ENCODE results near the gene KDM4B.

The KDM4B gene

DNA sequence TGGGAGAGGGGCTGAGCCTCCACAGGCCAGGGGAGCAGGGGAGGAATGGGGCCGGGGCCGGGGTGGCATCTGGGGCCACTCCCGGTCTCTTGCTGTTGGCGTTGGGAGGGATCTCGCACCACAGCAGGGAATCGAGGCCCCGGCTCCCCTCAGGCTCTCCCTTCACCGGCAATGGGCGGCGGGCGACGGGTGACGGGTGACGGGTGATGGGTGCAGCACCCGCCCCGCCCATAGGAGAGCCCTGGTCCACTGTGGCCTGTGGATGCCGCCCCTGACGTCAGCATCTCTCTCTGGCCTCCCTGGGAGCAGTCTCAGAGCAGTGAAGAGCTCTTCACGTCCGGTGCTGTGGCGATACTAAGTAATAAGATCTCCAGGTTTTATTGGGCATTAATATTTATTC lies 133.6 kb downstream of the KDM4B start:
- no peak for DNase-seq (ENCODE audit: insufficient read length)
- no peak for TF ChIP-seq POLR2A (IDR thresholded peaks at IDR 0.05; ENCODE audit: low read depth, low read length)
- TF ChIP-seq TAF1 (IDR thresholded peaks at IDR 0.05; ENCODE audit: borderline replicate concordance, low read depth, low read length), result no peak
- no peak for TF ChIP-seq POLR2AphosphoS5 (IDR thresholded peaks at IDR 0.05; ENCODE audit: low read depth, low read length)
- FAIRE-seq, result no peak

DNA sequence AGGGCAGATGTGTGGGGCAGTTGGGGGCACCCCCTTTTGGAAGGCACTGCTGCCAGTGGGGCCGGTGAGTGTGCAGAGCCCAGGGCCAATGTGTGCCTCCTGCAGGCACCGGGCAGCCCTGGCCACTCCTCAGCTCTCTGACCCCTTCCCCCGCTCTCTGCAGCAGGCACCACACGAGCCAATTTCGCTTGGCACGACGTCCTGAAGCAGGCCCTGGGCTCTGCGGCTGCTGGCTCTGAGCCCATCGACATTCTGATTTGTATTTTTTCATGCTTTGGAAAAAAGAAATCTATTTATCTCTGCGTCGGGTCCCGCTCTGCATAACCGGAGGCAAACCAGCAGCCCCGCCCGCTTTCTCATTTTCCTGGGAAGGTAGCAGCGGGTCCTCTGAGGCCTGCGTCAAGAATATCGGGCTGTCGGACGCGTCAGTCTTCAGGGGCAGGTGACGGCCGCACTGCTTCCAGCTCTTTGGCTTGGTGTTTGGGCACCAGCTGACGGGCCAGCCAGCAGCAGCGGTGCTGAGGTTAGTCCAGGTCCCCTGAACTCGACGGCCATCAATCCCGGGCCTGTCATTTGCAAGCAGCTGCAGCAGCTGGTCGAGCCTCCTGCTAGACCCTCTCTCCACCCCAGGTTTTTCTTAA lies 134.3 kb downstream of the KDM4B start:
- no peak for FAIRE-seq
- TF ChIP-seq POLR2AphosphoS5 (IDR thresholded peaks at IDR 0.05; ENCODE audit: low read depth, low read length) (no peak), POLR2A (IDR thresholded peaks at IDR 0.05; ENCODE audit: low read depth, low read length) (no peak), TAF1 (IDR thresholded peaks at IDR 0.05; ENCODE audit: borderline replicate concordance, low read depth, low read length) (no peak)
- no peak for DNase-seq (ENCODE audit: insufficient read length)

DNA sequence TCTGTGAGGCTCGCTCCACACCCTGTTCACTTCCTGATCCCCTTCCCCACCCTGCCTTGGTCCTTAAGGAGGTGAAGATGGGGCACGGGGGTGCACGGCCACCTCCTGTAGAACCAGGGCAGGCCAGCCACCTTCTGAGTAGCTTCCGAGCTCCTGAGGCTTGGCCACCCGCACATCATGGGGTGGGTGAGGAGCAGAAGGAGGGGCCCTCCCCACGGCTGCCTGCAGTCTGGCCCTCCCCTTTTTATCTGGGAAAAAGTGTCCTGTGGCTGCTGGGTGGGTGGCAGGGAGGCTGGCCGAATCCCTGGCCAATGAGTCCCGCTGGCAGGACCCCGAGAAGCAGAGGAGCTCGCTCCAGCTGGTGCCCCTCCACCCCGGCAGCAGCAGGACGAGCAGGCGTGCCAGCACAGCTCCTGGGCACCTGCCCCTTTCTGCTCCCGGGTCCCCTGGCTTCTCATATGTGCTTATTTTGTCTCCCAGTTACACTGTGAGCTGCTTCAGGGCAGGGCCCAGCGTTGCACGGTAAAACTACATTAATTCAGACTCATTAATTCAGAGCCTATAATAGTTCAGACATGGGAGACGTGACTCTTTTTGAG lies 135.0 kb downstream of the KDM4B start:
- DNase-seq (ENCODE audit: insufficient read length) (no peak), FAIRE-seq (no peak)
- TF ChIP-seq POLR2AphosphoS5 (IDR thresholded peaks at IDR 0.05; ENCODE audit: low read depth, low read length) (no peak), POLR2A (IDR thresholded peaks at IDR 0.05; ENCODE audit: low read depth, low read length) (no peak), TAF1 (IDR thresholded peaks at IDR 0.05; ENCODE audit: borderline replicate concordance, low read depth, low read length) (no peak)

DNA sequence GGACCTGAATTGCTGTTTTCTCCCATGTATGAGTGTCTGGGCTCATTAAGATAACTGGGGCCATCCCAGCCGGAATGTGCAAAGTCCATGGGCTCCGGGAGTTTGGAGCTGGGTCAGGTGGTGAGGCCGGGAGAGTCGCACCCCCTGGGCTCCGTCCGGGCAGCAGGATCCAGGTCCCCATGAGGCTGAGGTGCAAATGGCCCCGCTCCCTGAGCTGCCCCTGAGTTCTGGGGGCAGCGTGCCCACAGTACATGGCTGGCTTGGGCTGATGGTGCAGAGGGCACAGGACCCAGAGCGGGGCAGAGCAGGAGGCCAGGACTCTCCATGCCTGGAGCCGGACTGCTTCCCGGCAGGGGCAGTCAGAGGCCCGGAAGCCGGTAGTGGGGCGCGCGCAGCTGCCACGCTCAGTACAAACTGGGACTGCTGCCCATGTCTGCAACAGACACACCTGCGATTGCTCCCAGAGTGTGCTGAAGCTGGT lies 136.0 kb downstream of the KDM4B start:
- no peak for DNase-seq (ENCODE audit: insufficient read length)
- TF ChIP-seq POLR2AphosphoS5 (IDR thresholded peaks at IDR 0.05; ENCODE audit: low read depth, low read length), result no peak
- no peak for TF ChIP-seq TAF1 (IDR thresholded peaks at IDR 0.05; ENCODE audit: borderline replicate concordance, low read depth, low read length)
- no peak for TF ChIP-seq POLR2A (IDR thresholded peaks at IDR 0.05; ENCODE audit: low read depth, low read length)
- FAIRE-seq, result no peak

DNA sequence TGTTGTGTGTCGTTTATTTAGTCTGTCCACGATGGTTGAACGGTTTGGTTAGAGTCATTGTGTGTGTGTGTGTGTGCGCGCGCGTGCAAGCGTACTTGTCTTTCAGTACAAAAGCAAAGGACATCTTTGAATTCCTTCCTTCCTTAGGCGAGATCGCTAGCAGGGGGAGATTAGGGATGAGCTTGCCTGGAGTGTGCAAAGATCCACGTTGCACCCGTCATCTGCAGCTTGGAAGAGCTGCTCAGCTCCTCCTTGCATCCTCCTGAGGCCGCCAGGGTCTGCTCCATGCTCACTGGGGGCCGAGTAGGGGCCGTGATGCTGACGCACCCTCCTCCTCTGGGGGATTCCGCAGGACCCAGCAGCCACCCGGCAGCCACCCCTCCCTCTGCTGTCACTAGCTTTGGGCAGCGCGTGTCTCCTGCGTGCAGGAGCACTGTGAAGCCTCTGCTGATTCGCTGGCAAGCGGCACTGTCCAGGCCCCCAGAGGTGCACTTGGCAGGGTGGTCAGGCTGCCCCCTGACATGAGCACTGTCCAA lies 137.3 kb downstream of the KDM4B start:
- FAIRE-seq, result no peak
- no peak for DNase-seq (ENCODE audit: insufficient read length)
- TF ChIP-seq POLR2A (IDR thresholded peaks at IDR 0.05; ENCODE audit: low read depth, low read length), result no peak
- TF ChIP-seq TAF1 (IDR thresholded peaks at IDR 0.05; ENCODE audit: borderline replicate concordance, low read depth, low read length), result no peak
- TF ChIP-seq POLR2AphosphoS5 (IDR thresholded peaks at IDR 0.05; ENCODE audit: low read depth, low read length), result no peak

DNA sequence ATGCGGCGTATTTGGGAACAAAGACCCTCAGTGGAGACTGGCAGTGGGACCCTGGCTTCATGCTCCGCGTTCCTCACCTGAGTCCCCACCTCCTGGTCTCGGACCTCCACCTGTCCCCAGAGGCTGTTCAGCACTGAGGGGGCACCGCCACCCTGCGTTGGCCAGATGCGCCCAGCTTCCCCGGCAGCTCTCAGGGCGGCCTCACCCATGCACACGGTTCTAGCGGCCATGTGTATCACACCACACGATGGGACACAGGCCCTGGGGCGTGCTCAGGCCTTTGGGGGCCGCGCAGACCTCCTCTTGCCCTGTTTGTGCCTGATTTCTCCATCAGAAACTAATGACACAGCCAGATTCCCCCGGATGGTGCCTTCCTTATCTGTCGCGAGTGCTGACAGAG lies 138.1 kb downstream of the KDM4B start:
- DNase-seq (ENCODE audit: insufficient read length) (no peak), FAIRE-seq (no peak)
- TF ChIP-seq POLR2A (IDR thresholded peaks at IDR 0.05; ENCODE audit: low read depth, low read length), result no peak
- no peak for TF ChIP-seq POLR2AphosphoS5 (IDR thresholded peaks at IDR 0.05; ENCODE audit: low read depth, low read length)
- TF ChIP-seq TAF1 (IDR thresholded peaks at IDR 0.05; ENCODE audit: borderline replicate concordance, low read depth, low read length), result no peak

DNA sequence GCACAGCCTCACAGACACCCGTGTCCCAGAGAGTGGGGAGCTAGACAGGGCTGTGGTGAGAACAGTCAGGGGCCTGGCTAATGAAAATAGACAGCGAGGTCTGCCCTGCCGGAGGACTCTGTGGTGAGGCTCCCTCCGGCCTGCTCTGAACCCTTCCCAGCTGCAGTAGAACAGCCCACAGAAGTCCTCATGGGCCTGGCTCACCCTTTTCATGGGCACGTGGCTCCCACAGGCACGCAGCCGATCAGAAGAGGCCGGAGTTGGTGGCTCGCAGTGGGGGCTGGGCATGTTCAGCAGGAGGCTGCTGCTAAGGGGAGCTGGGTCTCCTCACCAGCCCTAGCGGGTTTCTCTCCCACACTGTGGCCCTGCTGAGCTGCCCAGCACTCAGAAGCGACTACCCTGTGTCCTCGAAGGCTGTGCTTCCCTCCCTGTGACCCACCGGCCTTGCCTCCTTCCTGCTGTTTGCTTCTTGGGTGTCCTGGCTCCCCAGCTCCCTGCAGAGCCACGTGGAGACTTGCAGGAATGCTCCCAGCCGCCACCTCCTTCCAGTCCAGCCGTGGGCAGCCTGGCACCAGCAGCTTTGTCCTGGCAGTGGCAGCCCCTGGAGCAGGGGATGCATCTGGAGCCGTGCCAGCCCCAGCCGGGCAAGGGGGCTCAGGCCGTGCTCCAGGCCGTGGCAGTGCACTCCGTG lies 138.7 kb downstream of the KDM4B start:
- DNase-seq (ENCODE audit: insufficient read length) (no peak), FAIRE-seq (no peak)
- TF ChIP-seq POLR2AphosphoS5 (IDR thresholded peaks at IDR 0.05; ENCODE audit: low read depth, low read length), result no peak
- TF ChIP-seq POLR2A (IDR thresholded peaks at IDR 0.05; ENCODE audit: low read depth, low read length), result no peak
- TF ChIP-seq TAF1 (IDR thresholded peaks at IDR 0.05; ENCODE audit: borderline replicate concordance, low read depth, low read length), result no peak

DNA sequence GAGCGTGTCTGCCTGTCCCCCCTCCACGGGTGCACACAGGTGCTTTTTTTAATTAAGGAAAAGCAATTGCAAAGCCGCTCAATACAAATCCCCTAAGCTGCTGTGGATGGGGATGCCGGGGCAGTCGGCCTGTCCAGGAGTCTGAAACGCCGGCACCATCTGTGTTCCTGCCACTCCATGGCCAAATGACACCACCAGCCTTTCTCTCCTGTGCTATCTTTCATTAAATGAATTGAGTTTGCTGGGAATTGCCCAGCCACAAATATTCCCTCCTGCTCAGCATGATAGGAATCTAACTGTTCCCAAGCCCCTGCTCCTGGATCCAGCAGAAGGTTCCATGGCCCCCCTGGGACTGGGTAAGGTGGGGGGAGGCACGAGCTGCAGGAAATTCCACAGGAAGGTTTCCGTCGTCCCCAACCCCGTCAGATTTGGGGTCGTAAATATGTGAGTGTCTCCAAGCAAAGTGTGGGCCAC lies 139.2 kb downstream of the KDM4B start:
- TF ChIP-seq POLR2AphosphoS5 (IDR thresholded peaks at IDR 0.05; ENCODE audit: low read depth, low read length) (no peak), TAF1 (IDR thresholded peaks at IDR 0.05; ENCODE audit: borderline replicate concordance, low read depth, low read length) (no peak), POLR2A (IDR thresholded peaks at IDR 0.05; ENCODE audit: low read depth, low read length) (no peak)
- no peak for DNase-seq (ENCODE audit: insufficient read length)
- no peak for FAIRE-seq

DNA sequence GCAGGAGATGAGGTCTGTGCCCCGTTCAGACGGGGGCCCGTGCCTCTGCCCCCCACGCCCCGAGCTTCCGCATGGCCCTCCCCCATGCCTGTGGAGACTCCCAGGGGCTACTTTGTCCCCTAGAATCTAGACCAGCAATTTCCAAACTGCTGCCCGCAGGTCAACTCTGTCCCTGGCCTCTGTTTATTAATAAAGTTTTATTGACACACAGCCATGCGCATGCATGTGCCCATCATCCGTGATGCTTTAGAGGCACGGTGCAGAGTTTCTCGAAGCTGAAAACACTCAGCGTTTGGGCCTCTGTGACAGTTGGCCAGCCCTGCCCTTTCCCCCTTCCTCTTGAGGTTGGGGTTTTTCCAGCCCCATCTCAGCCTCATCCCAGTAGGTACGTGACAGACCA lies 140.0 kb downstream of the KDM4B start:
- DNase-seq (ENCODE audit: insufficient read length) (no peak), FAIRE-seq (no peak)
- no peak for TF ChIP-seq POLR2AphosphoS5 (IDR thresholded peaks at IDR 0.05; ENCODE audit: low read depth, low read length)
- no peak for TF ChIP-seq POLR2A (IDR thresholded peaks at IDR 0.05; ENCODE audit: low read depth, low read length)
- TF ChIP-seq TAF1 (IDR thresholded peaks at IDR 0.05; ENCODE audit: borderline replicate concordance, low read depth, low read length), result no peak

DNA sequence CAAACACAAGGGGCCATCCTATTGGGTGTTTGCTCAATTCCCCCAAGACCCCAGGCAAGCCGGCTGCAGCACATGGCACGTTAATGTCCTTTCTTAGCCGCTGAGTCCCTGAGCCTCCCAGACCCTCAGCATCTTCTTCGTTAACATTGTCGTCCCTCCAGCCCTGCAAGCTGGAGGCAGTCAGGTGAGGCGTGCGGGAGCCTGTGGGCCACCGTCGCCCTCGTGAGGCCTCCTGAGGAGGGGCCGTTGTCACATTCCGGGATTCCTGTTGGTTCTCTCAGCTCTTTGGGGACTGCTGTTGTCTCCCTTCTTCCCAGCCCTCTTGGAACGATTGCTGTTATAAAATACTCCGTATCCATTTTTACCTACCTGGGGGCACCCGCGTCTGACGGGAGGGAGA lies 140.6 kb downstream of the KDM4B start:
- FAIRE-seq, result no peak
- TF ChIP-seq POLR2A (IDR thresholded peaks at IDR 0.05; ENCODE audit: low read depth, low read length), result no peak
- no peak for DNase-seq (ENCODE audit: insufficient read length)

DNA sequence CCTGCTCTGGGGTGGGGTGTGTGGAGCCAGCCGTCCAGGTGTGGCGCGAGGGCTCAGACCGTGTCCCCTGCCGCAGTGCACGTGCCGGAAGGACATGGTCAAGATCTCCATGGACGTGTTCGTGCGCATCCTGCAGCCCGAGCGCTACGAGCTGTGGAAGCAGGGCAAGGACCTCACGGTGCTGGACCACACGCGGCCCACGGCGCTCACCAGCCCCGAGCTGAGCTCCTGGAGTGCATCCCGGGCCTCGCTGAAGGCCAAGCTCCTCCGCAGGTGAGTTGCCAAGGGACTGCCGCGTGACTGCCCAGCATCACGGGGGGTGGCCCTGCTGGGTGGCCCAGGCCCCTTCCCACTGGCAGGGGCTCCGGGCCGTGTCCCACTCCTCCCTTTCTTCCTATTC lies 141.6 kb downstream of the KDM4B start:
- DNase-seq (ENCODE audit: insufficient read length), result no peak
- TF ChIP-seq POLR2AphosphoS5 (IDR thresholded peaks at IDR 0.05; ENCODE audit: low read depth, low read length) (no peak), TAF1 (IDR thresholded peaks at IDR 0.05; ENCODE audit: borderline replicate concordance, low read depth, low read length) (no peak)
- FAIRE-seq, result no peak

DNA sequence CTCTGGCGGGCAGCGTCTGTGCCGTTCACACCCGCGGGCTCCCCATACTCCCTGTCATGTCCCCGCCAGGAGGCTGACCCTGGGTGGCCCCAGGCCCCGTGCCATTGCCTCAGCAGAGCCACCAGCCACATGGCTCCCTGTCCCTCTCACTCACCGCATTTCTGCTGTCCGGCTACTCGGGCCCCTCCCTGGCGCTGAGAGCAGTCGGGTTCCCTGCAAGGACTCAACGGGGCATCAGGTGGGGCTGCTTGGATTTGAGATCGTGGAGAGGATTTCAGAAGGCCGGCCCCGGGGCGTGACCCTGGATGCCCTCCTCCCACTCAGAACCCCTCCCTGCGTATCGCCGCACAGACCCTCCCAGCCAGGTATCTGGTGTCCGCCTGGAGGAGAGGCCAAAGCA lies 142.1 kb downstream of the KDM4B start:
- no peak for TF ChIP-seq POLR2A (IDR thresholded peaks at IDR 0.05; ENCODE audit: low read depth, low read length)
- no peak for TF ChIP-seq TAF1 (IDR thresholded peaks at IDR 0.05; ENCODE audit: borderline replicate concordance, low read depth, low read length)
- no peak for TF ChIP-seq POLR2AphosphoS5 (IDR thresholded peaks at IDR 0.05; ENCODE audit: low read depth, low read length)
- FAIRE-seq, result no peak
- DNase-seq (ENCODE audit: insufficient read length), result no peak

Data from GM12892 (cell line).